CD1c-positive myeloid dendritic cell (primary cell): ENCODE data around the gene PPM1L.

Source experiments
- DNase-seq: peaks from one replicate; pipeline ENCODE4 v3.0.0-alpha.2; 2016; ENCODE audit errors: extremely low spot score

Gene PPM1L

GRCh38 chr3:161096771-161097367 is 340.8 kb downstream of the PPM1L start:
- no peak for DNase-seq

- DNase-seq: no peak
Measured at GRCh38 chr3:161100994-161101393, 345.0 kb downstream of the PPM1L start.

GRCh38 chr3:161101609-161102008 is 345.6 kb downstream of the PPM1L start:
- DNase-seq: no peak

GRCh38 chr3:161103776-161104385 is 347.9 kb downstream of the PPM1L start:
- no peak for DNase-seq

GRCh38 chr3:161104561-161105551 is 348.8 kb downstream of the PPM1L start, which contains the start of gene B3GALNT1:
TSS of gene B3GALNT1 (minus strand) at chr3:161105349. CDS start at chr3:161086754, 18,595 bp downstream.
- DNase-seq: peak; percentile 49

GRCh38 chr3:161107311-161107710 is 351.3 kb downstream of the PPM1L start:
- DNase-seq: no peak

GRCh38 chr3:161108840-161109239 is 352.8 kb downstream of the PPM1L start:
- DNase-seq: no peak

- no peak for DNase-seq
Measured at GRCh38 chr3:161117646-161118045, 361.6 kb downstream of the PPM1L start.

GRCh38 chr3:161126495-161126894 is 370.5 kb downstream of the PPM1L start:
- no peak for DNase-seq
